GM21737 (cell line): Measurements from ENCODE around the gene C22orf23.

Experiments used
- ATAC-seq: cut with Tn5 transposase; IDR thresholded peaks from one replicate; pipeline ENCODE4 v1.9.1; 2021; ENCODE audit warnings: mild to moderate bottlenecking, moderate library complexity; ENCODE audit not compliant: unreplicated experiment

C22orf23 gene

GRCh38 chr22:37905534-37906363 is 47.7 kb downstream of the C22orf23 start, which contains the start of gene MICALL1:
Gene MICALL1, plus strand, starts transcription at chr22:37906297. Its CDS starts 126 bp downstream, at chr22:37906423.
- ATAC-seq, result peak; percentile 71

- ATAC-seq, result no peak
Observed at GRCh38 chr22:37904572-37905533, 48.5 kb downstream of the C22orf23 start.

- ATAC-seq, result no peak
Observed at GRCh38 chr22:37898441-37899181, 54.8 kb downstream of the C22orf23 start.

- no peak for ATAC-seq
Observed at GRCh38 chr22:37897807-37898206, 55.6 kb downstream of the C22orf23 start.

GRCh38 chr22:37896939-37897338 is 56.5 kb downstream of the C22orf23 start:
- no peak for ATAC-seq

- ATAC-seq, result peak; percentile 75
Observed at GRCh38 chr22:37896181-37896592, 57.2 kb downstream of the C22orf23 start.

- no peak for ATAC-seq
Observed at GRCh38 chr22:37894939-37895670, 58.3 kb downstream of the C22orf23 start.

- no peak for ATAC-seq
Observed at GRCh38 chr22:37893583-37893983, 59.8 kb downstream of the C22orf23 start.
